ENCODE results near the gene STAM.

Gene STAM

DNA sequence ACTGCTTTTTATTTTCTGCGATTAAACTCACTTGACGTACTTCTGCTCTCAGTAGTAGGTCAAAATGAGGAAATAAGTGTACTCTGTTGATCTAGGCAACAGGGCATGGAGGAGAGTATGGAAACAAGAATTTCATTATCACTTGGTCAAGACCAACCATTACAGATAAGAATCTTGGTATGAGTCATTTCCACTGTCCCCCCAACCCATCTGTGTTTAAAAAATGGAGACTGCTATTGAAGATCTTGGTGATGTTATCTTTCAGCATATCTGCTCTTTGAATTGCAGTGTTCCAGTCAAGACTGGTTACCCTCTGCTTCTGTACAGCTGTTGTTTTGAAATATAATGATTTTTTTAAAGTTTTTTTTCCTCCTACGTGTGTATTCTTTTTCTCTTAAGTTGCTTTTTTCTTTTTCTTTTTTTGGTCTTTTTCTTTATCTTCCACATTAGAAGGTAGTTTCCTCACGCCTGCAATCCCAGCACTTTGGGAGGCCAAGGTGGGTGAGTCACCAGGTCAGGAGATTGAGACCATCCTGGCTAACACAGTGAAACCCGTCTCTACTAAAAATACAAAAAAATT, 11.7 kb downstream of the STAM start:
- Histone ChIP-seq H3K4me1 (ENCODE audit: control insufficient read depth in 1 of 2, insufficient read depth in 2 of 2, low read length in 2 of 2) (peaks cover 5 to 10% of the 10 kb centered on the region in 2 experiments), H3K9ac (ENCODE audit: low read length) (no peak overlapping the region), H3K18ac (ENCODE audit: low read length) (no peak overlapping the region), H2BK120ac (ENCODE audit: insufficient read depth, low read length, poor library complexity) (no peak overlapping the region), H2BK5ac (ENCODE audit: low read depth, low read length, poor library complexity) (no peak overlapping the region), H4K8ac (ENCODE audit: low read depth, low read length) (no peak overlapping the region), H3K14ac (ENCODE audit: low read length) (no peak overlapping the region), H3K4me2 (ENCODE audit: low read length) (no peak overlapping the region), H3K4me3 (ENCODE audit: low read depth, low read length) (no peak overlapping the region), H3K23ac (ENCODE audit: low read length) (no peak overlapping the region), H4K12ac (ENCODE audit: low read depth, low read length) (no peak overlapping the region), H3K9me3 (ENCODE audit: insufficient read depth, low read depth, low read length) (no peaks in the 10 kb centered on the region), H2AK5ac (ENCODE audit: low read length) (no peak overlapping the region), H3K27ac (ENCODE audit: low read depth, low read length) (peak overlapping the region; percentile 34), H2AFZ (ENCODE audit: insufficient read depth, low read length, poor library complexity) (no peak overlapping the region), H4K91ac (ENCODE audit: low read depth, low read length) (no peak overlapping the region), H3K4ac (ENCODE audit: low read depth, low read length) (no peak overlapping the region), H3K79me2 (ENCODE audit: control insufficient read depth, insufficient read depth, low read length, poor library complexity) (peaks cover 11% of the 10 kb centered on the region), H3K79me1 (ENCODE audit: low read length) (peaks cover 2% of the 10 kb centered on the region), H3K36me3 (ENCODE audit: control insufficient read depth in 1 of 2, insufficient read depth in 2 of 2, low read length in 2 of 2) (peaks cover 0 to 2% of the 10 kb centered on the region in 2 experiments), H3K27me3 (ENCODE audit: insufficient read depth, low read length) (no peaks in the 10 kb centered on the region), H2BK12ac (ENCODE audit: low read length) (no peak overlapping the region)
- peak; percentile 68 to 95 for DNase-seq
- WGBS (ENCODE audit: extremely low coverage, insufficient coverage, insufficient read length), result no CpG with 5 or more reads among the region's 5 CpGs

DNA sequence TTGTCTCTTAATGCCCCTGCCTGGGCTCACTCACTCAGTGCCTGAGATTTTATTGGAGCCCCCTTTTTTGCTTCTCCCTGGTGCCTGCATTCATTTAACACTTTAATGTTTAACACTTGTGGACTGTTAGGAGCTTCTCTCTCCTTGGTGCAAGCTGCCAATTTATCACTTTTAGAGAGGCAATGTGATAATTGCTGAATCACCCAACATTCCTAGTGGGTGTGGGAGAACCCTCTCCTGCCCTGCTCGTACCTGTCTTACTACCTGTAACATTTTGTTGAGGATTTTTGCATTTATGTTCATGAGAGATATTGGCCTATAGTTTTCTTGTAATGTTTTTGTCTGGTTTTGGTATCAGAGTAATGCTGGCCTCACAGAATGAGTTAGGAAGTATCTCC, 13.2 kb downstream of the STAM start:
- Histone ChIP-seq H2AK5ac (ENCODE audit: low read length) (peak overlapping the region; percentile 53), H3K79me1 (ENCODE audit: low read length) (peaks cover 2% of the 10 kb centered on the region), H3K79me2 (ENCODE audit: control insufficient read depth, insufficient read depth, low read length, poor library complexity) (peaks cover 11% of the 10 kb centered on the region), H3K4me2 (ENCODE audit: low read length) (no peak overlapping the region), H3K14ac (ENCODE audit: low read length) (no peak overlapping the region), H3K9me3 (ENCODE audit: insufficient read depth, low read depth, low read length) (no peaks in the 10 kb centered on the region), H4K8ac (ENCODE audit: low read depth, low read length) (no peak overlapping the region), H2AFZ (ENCODE audit: insufficient read depth, low read length, poor library complexity) (no peak overlapping the region), H2BK5ac (ENCODE audit: low read depth, low read length, poor library complexity) (no peak overlapping the region), H3K4me3 (ENCODE audit: low read depth, low read length) (no peak overlapping the region), H3K18ac (ENCODE audit: low read length) (no peak overlapping the region), H2BK12ac (ENCODE audit: low read length) (no peak overlapping the region), H2BK120ac (ENCODE audit: insufficient read depth, low read length, poor library complexity) (no peak overlapping the region), H3K23ac (ENCODE audit: low read length) (no peak overlapping the region), H3K27ac (ENCODE audit: low read depth, low read length) (no peak overlapping the region), H3K27me3 (ENCODE audit: insufficient read depth, low read length) (no peaks in the 10 kb centered on the region), H4K12ac (ENCODE audit: low read depth, low read length) (no peak overlapping the region), H3K9ac (ENCODE audit: low read length) (no peak overlapping the region), H3K4ac (ENCODE audit: low read depth, low read length) (peak overlapping the region; percentile 80), H3K36me3 (ENCODE audit: control insufficient read depth in 1 of 2, insufficient read depth in 2 of 2, low read length in 2 of 2) (peaks cover 0 to 2% of the 10 kb centered on the region in 2 experiments), H4K91ac (ENCODE audit: low read depth, low read length) (peak overlapping the region; percentile 66), H3K4me1 (ENCODE audit: control insufficient read depth in 1 of 2, insufficient read depth in 2 of 2, low read length in 2 of 2) (peaks cover 5 to 9% of the 10 kb centered on the region in 2 experiments)
- WGBS (ENCODE audit: extremely low coverage, insufficient coverage, insufficient read length), result no CpG with 5 or more reads among the region's 1 CpG
- DNase-seq, result no peak

DNA sequence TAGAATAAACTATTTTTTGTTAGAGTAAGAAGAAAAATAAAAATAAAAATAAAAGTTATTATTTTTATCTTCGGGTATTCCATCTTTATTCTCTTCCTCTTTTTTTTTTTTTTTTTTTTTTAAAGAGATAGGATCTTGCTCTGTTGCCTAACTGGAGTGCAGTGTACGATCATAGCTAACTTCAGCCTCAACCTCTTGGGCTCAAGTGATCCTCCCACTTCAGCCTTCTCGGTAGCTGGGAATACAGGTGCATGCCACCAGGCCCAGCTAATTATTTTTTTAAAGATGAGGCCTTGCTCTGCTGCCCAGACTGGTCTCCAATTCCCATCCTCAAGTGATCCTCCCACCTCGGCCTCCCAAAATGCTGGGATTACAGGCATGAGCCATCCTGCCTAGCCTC, 15.4 kb downstream of the STAM start:
- Histone ChIP-seq H3K27me3 (ENCODE audit: insufficient read depth, low read length) (no peaks in the 10 kb centered on the region), H3K79me1 (ENCODE audit: low read length) (peaks cover 2% of the 10 kb centered on the region), H4K91ac (ENCODE audit: low read depth, low read length) (no peak overlapping the region), H3K9ac (ENCODE audit: low read length) (no peak overlapping the region), H3K18ac (ENCODE audit: low read length) (peak overlapping the region; percentile 37), H3K36me3 (ENCODE audit: control insufficient read depth in 1 of 2, insufficient read depth in 2 of 2, low read length in 2 of 2) (peaks cover 0 to 2% of the 10 kb centered on the region in 2 experiments), H4K8ac (ENCODE audit: low read depth, low read length) (no peak overlapping the region), H3K79me2 (ENCODE audit: control insufficient read depth, insufficient read depth, low read length, poor library complexity) (peaks cover 8% of the 10 kb centered on the region), H3K9me3 (ENCODE audit: insufficient read depth, low read depth, low read length) (no peaks in the 10 kb centered on the region), H3K4me3 (ENCODE audit: low read depth, low read length) (no peak overlapping the region), H2BK12ac (ENCODE audit: low read length) (no peak overlapping the region), H2BK5ac (ENCODE audit: low read depth, low read length, poor library complexity) (no peak overlapping the region), H3K23ac (ENCODE audit: low read length) (no peak overlapping the region), H3K4me2 (ENCODE audit: low read length) (no peak overlapping the region), H3K27ac (ENCODE audit: low read depth, low read length) (no peak overlapping the region), H2AFZ (ENCODE audit: insufficient read depth, low read length, poor library complexity) (no peak overlapping the region), H2AK5ac (ENCODE audit: low read length) (no peak overlapping the region), H4K12ac (ENCODE audit: low read depth, low read length) (no peak overlapping the region), H3K14ac (ENCODE audit: low read length) (no peak overlapping the region), H3K4me1 (ENCODE audit: control insufficient read depth in 1 of 2, insufficient read depth in 2 of 2, low read length in 2 of 2) (peaks cover 5 to 9% of the 10 kb centered on the region in 2 experiments), H3K4ac (ENCODE audit: low read depth, low read length) (peak overlapping the region; percentile 75), H2BK120ac (ENCODE audit: insufficient read depth, low read length, poor library complexity) (peak overlapping the region; percentile 13)
- DNase-seq, result no peak
- no CpG with 5 or more reads among the region's 4 CpGs for WGBS (ENCODE audit: extremely low coverage, insufficient coverage, insufficient read length)

DNA sequence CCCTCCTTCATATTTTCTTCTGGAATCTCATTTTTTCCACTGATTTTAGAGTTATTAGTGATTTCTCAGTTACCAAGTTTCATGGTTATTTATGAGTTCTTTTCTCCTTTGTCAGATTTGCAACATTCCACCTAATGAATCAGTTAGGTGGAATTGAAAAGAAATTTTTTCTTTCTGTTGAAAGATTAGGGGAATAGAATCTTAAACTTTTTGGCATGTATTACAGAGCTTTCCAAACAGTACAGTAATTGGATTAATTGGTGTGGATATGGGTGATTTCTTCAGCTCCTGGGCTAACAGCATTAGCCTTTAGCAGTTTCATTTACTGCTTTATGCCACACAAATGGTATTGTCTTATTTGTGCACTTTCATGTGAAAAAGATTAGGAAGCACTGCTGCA, 17.0 kb downstream of the STAM start:
- Histone ChIP-seq H3K18ac (ENCODE audit: low read length) (no peak overlapping the region), H3K9me3 (ENCODE audit: insufficient read depth, low read depth, low read length) (no peaks in the 10 kb centered on the region), H3K4me1 (ENCODE audit: control insufficient read depth in 1 of 2, insufficient read depth in 2 of 2, low read length in 2 of 2) (peaks cover 5 to 9% of the 10 kb centered on the region in 2 experiments), H3K9ac (ENCODE audit: low read length) (no peak overlapping the region), H2BK5ac (ENCODE audit: low read depth, low read length, poor library complexity) (no peak overlapping the region), H3K36me3 (ENCODE audit: control insufficient read depth in 1 of 2, insufficient read depth in 2 of 2, low read length in 2 of 2) (peaks cover 0 to 2% of the 10 kb centered on the region in 2 experiments), H3K27me3 (ENCODE audit: insufficient read depth, low read length) (no peaks in the 10 kb centered on the region), H3K79me2 (ENCODE audit: control insufficient read depth, insufficient read depth, low read length, poor library complexity) (peaks cover 8% of the 10 kb centered on the region), H4K8ac (ENCODE audit: low read depth, low read length) (no peak overlapping the region), H4K91ac (ENCODE audit: low read depth, low read length) (no peak overlapping the region), H2BK12ac (ENCODE audit: low read length) (no peak overlapping the region), H3K79me1 (ENCODE audit: low read length) (peaks cover 2% of the 10 kb centered on the region), H4K12ac (ENCODE audit: low read depth, low read length) (no peak overlapping the region), H2AFZ (ENCODE audit: insufficient read depth, low read length, poor library complexity) (no peak overlapping the region), H3K23ac (ENCODE audit: low read length) (no peak overlapping the region), H3K4me2 (ENCODE audit: low read length) (no peak overlapping the region), H2BK120ac (ENCODE audit: insufficient read depth, low read length, poor library complexity) (no peak overlapping the region), H3K27ac (ENCODE audit: low read depth, low read length) (no peak overlapping the region), H3K4me3 (ENCODE audit: low read depth, low read length) (no peak overlapping the region), H2AK5ac (ENCODE audit: low read length) (no peak overlapping the region), H3K14ac (ENCODE audit: low read length) (no peak overlapping the region), H3K4ac (ENCODE audit: low read depth, low read length) (no peak overlapping the region)
- DNase-seq, result peak in 1 of 2 donors; percentile 68

Measured in trophoblast cell (in vitro differentiated cells and primary cell).